Measurements from ENCODE around the gene PSME1.

DNA sequence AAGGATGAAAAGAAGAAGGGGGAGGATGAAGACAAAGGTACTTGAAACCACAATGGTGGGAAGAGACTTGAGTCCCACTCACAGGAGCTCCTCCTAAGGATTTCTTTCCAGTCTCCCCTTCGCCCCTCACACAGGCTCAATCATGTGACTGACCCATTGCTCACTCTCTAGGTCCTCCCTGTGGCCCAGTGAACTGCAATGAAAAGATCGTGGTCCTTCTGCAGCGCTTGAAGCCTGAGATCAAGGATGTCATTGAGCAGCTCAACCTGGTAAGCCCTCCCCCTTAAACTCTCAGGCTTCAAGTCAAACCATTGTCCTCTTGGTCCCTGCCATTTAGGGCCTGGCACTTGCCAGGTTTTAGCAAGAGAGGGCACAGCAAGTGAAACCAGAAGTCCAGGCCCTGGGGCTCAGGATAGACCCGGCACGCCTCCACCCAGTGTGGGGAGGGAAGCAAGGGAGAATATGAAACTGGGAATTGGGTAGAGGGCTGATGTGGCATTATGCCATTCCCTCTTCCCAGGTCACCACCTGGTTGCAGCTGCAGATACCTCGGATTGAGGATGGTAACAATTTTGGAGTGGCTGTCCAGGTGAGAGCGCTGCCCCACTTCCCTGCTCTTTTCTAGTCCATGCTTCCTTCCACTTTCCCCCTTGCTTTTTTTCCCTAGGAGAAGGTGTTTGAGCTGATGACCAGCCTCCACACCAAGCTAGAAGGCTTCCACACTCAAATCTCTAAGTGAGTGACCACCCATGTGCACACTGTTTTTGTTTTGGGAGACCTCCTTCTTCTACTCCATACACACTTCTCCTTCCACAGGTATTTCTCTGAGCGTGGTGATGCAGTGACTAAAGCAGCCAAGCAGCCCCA is 1.8 kb downstream of the PSME1 start:
- TF ChIP-seq, protein P1, sequence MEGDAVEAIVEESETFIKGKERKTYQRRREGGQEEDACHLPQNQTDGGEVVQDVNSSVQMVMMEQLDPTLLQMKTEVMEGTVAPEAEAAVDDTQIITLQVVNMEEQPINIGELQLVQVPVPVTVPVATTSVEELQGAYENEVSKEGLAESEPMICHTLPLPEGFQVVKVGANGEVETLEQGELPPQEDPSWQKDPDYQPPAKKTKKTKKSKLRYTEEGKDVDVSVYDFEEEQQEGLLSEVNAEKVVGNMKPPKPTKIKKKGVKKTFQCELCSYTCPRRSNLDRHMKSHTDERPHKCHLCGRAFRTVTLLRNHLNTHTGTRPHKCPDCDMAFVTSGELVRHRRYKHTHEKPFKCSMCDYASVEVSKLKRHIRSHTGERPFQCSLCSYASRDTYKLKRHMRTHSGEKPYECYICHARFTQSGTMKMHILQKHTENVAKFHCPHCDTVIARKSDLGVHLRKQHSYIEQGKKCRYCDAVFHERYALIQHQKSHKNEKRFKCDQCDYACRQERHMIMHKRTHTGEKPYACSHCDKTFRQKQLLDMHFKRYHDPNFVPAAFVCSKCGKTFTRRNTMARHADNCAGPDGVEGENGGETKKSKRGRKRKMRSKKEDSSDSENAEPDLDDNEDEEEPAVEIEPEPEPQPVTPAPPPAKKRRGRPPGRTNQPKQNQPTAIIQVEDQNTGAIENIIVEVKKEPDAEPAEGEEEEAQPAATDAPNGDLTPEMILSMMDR (IDR thresholded peaks at IDR 0.05), result no peak
- TF ChIP-seq, protein P2, sequence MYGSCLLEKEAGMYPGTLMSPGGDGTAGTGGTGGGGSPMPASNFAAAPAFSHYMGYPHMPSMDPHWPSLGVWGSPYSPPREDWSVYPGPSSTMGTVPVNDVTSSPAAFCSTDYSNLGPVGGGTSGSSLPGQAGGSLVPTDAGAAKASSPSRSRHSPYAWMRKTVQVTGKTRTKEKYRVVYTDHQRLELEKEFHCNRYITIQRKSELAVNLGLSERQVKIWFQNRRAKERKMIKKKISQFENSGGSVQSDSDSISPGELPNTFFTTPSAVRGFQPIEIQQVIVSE (CRISPR knock-in tag; IDR thresholded peaks at IDR 0.05; ENCODE audit: borderline replicate concordance), result no peak
- TF ChIP-seq JUN (CRISPR knock-in tag; IDR thresholded peaks at IDR 0.05), result no peak
- TF ChIP-seq, protein P3, sequence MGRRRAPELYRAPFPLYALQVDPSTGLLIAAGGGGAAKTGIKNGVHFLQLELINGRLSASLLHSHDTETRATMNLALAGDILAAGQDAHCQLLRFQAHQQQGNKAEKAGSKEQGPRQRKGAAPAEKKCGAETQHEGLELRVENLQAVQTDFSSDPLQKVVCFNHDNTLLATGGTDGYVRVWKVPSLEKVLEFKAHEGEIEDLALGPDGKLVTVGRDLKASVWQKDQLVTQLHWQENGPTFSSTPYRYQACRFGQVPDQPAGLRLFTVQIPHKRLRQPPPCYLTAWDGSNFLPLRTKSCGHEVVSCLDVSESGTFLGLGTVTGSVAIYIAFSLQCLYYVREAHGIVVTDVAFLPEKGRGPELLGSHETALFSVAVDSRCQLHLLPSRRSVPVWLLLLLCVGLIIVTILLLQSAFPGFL (CRISPR knock-in tag; IDR thresholded peaks at IDR 0.05; ENCODE audit: borderline replicate concordance), result no peak
- TF ChIP-seq TEAD4 (CRISPR knock-in tag; IDR thresholded peaks at IDR 0.05), result no peak
- no peak for TF ChIP-seq NR2C2 (CRISPR knock-in tag; IDR thresholded peaks at IDR 0.05)
- TF ChIP-seq, protein P4, sequence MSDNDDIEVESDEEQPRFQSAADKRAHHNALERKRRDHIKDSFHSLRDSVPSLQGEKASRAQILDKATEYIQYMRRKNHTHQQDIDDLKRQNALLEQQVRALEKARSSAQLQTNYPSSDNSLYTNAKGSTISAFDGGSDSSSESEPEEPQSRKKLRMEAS (CRISPR knock-in tag; IDR thresholded peaks at IDR 0.05), result no peak
- TF ChIP-seq, protein P5, sequence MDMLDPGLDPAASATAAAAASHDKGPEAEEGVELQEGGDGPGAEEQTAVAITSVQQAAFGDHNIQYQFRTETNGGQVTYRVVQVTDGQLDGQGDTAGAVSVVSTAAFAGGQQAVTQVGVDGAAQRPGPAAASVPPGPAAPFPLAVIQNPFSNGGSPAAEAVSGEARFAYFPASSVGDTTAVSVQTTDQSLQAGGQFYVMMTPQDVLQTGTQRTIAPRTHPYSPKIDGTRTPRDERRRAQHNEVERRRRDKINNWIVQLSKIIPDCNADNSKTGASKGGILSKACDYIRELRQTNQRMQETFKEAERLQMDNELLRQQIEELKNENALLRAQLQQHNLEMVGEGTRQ (CRISPR knock-in tag; IDR thresholded peaks at IDR 0.05), result no peak
- TF ChIP-seq RELA (CRISPR knock-in tag; IDR thresholded peaks at IDR 0.05; ENCODE audit: borderline replicate concordance), result no peak
- TF ChIP-seq CREM (CRISPR knock-in tag; IDR thresholded peaks at IDR 0.05), result no peak
- TF ChIP-seq ETV6 (CRISPR knock-in tag; IDR thresholded peaks at IDR 0.05), result no peak

All from WTC11 (cell line).